ENCODE results near the gene GABRE. TPM values are rescaled to one million over a fixed set of nuclear protein-coding genes. Genes with fewer than 3 reads are reported as not detected.

The GABRE gene
- 1.3 and 11.7 TPM in 2 replicates for total RNA-seq

GRCh38 chrX:151974336-151975227, at the start of gene GABRE:
GABRE (minus strand) TSS chrX:151974676; CDS start chrX:151974625, 51 bp downstream.

GRCh38 chrX:151912780-151913179, 61.7 kb downstream of the GABRE start, which contains the start of gene MAGEA4:
MAGEA4 (plus strand) TSS chrX:151912889; CDS start chrX:151923665, 10,776 bp downstream.

Other genes starting within 250 kb of the GABRE start
- gene CNGA2, start 239.9 kb downstream of the GABRE start, total RNA-seq: not detected in 2 replicates
- not detected in 2 replicates for gene MAGEA4, start 61.8 kb downstream of the GABRE start, total RNA-seq
- not detected in 2 replicates for gene MAGEA10, start 163.9 kb upstream of the GABRE start, total RNA-seq